Subcutaneous adipose tissue (tissue), 4 donors: ENCODE results near the gene TRAF3. TPM values are rescaled to one million over a fixed set of nuclear protein-coding genes. Genes with fewer than 3 reads are reported as not detected.

Source experiments
- CTCF ChIP-seq: fragments of 450-650 bp; IDR thresholded peaks from one replicate; pipeline ENCODE4 v1.5.1; 2016; ENCODE audit warnings: low read depth, mild to moderate bottlenecking, control low read depth, antibody characterized with exemption, moderate library complexity
- total RNA-seq, 4 donors: library from RNA; depleted of rRNA; stranded (reverse); fragments of >200 nt; gene quantifications; one replicate each; pipeline ENCODE4 v1.1.0, GENCODE V29; 2016

Gene TRAF3
- total RNA-seq, 4 donors from 2014 or later, result 11.0 to 21.0 (median 14.0) TPM

GRCh38 chr14:102754370-102755262 lies 22.6 kb upstream of the TRAF3 start:
- no peak for TF ChIP-seq CTCF

GRCh38 chr14:102757646-102758045 lies 19.6 kb upstream of the TRAF3 start:
- TF ChIP-seq CTCF, result no peak

- TF ChIP-seq CTCF, result no peak
Measured at GRCh38 chr14:102758087-102758486, 19.2 kb upstream of the TRAF3 start.

DNA sequence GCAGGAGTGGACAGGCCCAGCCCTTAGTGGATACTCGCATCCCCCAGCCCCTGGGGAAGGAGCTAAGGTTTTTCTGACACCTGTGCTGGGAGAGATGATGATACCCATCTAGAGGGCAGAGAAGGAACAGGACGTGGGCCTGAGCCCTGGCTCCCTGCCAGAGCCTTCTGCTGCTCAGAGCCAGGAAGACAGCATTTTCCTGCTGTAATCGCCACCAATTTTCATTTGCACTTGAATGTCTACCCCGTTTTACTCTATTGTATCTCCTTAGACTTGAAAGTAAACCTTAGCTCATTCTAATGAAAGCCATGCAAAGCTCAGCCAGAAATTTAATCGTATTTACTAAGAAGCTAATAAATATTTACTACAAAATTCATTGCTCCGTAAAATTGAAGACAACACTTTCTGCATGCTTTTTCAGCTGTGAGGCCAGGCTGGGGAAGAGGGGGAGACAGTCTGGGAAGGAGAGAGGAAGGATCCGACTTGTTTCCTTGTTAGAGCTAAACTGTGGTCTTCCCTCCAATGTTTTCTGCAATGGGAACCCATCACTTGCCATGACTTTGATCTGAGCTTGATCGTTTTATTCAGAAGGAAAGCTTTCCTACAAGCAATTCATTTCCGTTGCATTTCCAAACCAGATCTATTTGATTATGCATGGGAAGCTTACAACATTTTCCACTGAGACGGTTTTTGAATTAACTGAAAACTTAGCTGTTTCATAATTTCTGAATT lies 17.6 kb upstream of the TRAF3 start:
- no peak for TF ChIP-seq CTCF

DNA sequence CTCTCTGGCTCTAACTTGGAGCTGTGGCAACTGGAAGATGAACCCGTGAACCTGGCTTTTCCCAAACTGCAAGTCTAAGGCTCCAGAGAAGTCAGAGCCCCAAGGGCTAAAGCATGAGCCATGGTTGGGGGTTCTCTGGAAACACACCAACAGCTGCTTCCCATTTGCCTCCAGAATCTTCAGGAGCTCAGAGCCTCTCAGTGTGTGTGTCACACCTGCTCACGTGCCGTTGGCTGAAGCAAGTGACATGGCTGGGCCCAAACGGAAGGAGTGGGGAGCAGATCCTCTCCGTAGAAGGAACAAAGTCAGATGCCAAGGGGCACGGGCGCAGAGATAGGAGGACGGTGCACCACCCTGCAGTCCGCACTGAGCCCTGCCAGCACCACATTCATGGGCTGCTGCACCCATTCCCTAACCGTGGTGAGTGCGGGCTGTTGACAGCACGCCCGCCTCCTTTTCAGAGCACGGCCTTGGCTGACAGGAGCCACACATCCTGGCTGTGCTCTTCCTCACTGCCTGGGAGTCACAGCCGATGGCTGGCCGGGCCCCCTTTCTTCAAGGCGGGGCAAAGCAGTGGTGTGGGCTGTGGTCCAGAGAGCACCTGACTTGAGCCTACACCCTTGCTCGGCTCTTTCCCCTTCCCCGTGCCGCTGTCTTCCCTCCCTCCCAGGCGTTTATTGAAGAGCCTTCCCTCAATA lies 16.6 kb upstream of the TRAF3 start:
- TF ChIP-seq CTCF, result no peak

DNA sequence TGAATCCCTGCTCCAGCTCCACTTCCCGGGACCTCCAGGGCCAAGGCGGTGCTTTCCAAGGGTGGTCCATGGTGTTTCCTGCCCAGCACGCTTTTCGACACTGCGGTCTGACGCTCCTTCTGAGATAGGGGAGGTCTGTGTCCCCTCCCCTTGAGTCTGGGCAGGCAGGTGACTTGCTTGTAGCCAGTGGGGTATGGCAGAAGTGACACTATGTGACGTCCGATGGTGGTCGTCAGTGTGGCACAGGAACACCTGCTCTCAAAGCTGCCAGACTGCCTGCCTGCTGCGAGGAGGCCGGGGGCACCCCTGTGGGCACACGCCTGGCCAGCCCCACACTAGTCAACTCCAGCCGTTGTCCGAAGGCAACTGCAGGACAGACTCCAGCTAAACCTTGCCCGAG lies 16.0 kb upstream of the TRAF3 start:
- no peak for TF ChIP-seq CTCF

DNA sequence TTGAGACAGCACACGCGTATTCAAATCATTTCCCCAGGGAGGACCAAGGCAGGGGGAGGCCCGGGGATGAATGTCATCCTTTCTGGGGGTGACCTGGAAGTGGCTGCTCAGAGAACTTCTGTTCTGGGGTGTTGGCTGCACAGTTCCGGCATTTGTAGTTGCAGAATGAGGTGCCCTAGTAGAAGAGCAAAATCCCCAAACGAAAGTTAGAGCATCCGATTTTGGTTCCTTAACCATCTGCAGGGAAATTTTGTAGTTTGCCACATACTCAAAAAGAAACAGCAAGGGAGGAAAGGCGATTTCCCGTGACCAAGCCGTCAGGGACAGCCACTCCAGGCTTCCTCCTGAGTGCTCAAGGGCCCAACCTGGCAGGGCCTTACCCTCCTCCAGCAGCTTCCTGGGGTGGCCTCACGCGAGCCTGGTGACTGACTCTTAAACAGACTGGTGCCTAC lies 13.0 kb upstream of the TRAF3 start:
- TF ChIP-seq CTCF, result no peak
